Thyroid gland (tissue), 4 donors: Measurements from ENCODE around the gene ATG13. TPM values are rescaled to one million over a fixed set of nuclear protein-coding genes. Genes with fewer than 3 reads are reported as not detected.
A peak's percentile ranks its signal among the peaks of the same experiment; 100 is the strongest.

Experiments used
- DNase-seq, 2 donors: peaks; one replicate each; pipeline ENCODE4 v3.0.0-alpha.2; 2019
- H3K27ac ChIP-seq, 3 donors: fragments of 200-600 bp; sonication (generic); 1 replicate in 2 of 3; 2 replicates in 1 of 3; pipeline ENCODE4 v1.5.1; 2016 to 2019; ENCODE audit warnings: mild to moderate bottlenecking in 1 of 3, moderate library complexity in 1 of 3
- H3K27me3 ChIP-seq: fragments of 200-600 bp; sonication (generic); one replicate; pipeline ENCODE4 v1.5.1; 2019
- H3K36me3 ChIP-seq, 2 donors: fragments of 200-600 bp; sonication (generic); one replicate each; pipeline ENCODE4 v1.5.1; 2016 to 2019
- H3K4me1 ChIP-seq, 2 donors: fragments of 200-600 bp; sonication (generic); one replicate each; pipeline ENCODE4 v1.5.1; 2017 to 2019
- H3K4me3 ChIP-seq, 3 donors: fragments of 200-600 bp; sonication (generic); replicated peaks in 1 of 3; 1 replicate in 2 of 3; 2 replicates in 1 of 3; pipeline ENCODE4 v1.5.1; 2016; ENCODE audit warnings: mild to moderate bottlenecking in 1 of 3
- H3K9me3 ChIP-seq: fragments of 200-600 bp; sonication (generic); one replicate; pipeline ENCODE4 v1.5.1; 2017
- CTCF ChIP-seq, 6 experiments: fragments of 200-600 bp in 3 of 6; fragments of 450-650 bp in 3 of 6; sonication (generic) in 3 of 6; IDR thresholded peaks; one replicate each; pipeline ENCODE4 v1.5.1; 2016 to 2019; ENCODE audit warnings: antibody characterized with exemption in 6 of 6, mild to moderate bottlenecking in 2 of 6, inconsistent platforms in 1 of 6, moderate library complexity in 1 of 6
- POLR2A ChIP-seq, 2 donors: fragments of 450-650 bp; IDR thresholded peaks; one replicate each; pipeline ENCODE4 v1.6.1; 2017; ENCODE audit warnings: antibody characterized with exemption in 2 of 2, mild to moderate bottlenecking in 2 of 2, moderate library complexity in 1 of 2
- WGBS, 2 donors: methylation state at CpG; one replicate each; pipeline ENCODE4 v1.1.5; 2017; 5-methylcytosine and 5-hydroxymethylcytosine counted together
- intact Hi-C: fragments of 100-400 bp; cut with DNase I; formaldehyde crosslinking; loops from one replicate; pipeline ENCODE4 v1.15.1; 2023
- total RNA-seq, 4 donors: library from RNA; depleted of rRNA; stranded (reverse); fragments of >200 nt; gene quantifications; one replicate each; pipeline ENCODE4 v1.2.3, GENCODE V29; 2016

ATG13 gene
- total RNA-seq, 4 donors from 2014 or later = 85.7 to 148 (median 113) TPM

GRCh38 chr11:46676436-46677158 lies 59.2 kb downstream of the ATG13 start:
- intact Hi-C loops = no loop called here
- no peaks in the 10 kb centered on the region for H3K27me3 ChIP-seq
- H3K4me1 ChIP-seq = peaks cover 32 to 50% of the 10 kb centered on the region in 2 donors
- WGBS, 2 donors = 85 to 89% methylated on average over 15 of the region's 15 CpGs
- H3K4me3 ChIP-seq = no peak overlapping the region
- no peaks in the 10 kb centered on the region for H3K9me3 ChIP-seq
- TF ChIP-seq POLR2A (IDR thresholded peaks at IDR 0.05) = no peak
- TF ChIP-seq CTCF (IDR thresholded peaks at IDR 0.05) = no peak
- no peak for DNase-seq
- peaks cover 48 to 55% of the 10 kb centered on the region in 2 donors for H3K36me3 ChIP-seq
- peak overlapping the region; percentile 81 to 89 (median 84) for H3K27ac ChIP-seq

- Histone ChIP-seq H3K4me1 (peaks cover 31 to 44% of the 10 kb centered on the region in 2 donors), H3K4me3 (no peak overlapping the region), H3K36me3 (peaks cover 48 to 58% of the 10 kb centered on the region in 2 donors), H3K27ac (peak overlapping the region in 1 of 3 donors; percentile 89), H3K9me3 (no peaks in the 10 kb centered on the region), H3K27me3 (no peaks in the 10 kb centered on the region)
- DNase-seq = no peak
- TF ChIP-seq POLR2A (IDR thresholded peaks at IDR 0.05) (no peak), CTCF (IDR thresholded peaks at IDR 0.05) (no peak)
- WGBS, 2 donors = 84 to 86% methylated on average over 6 to 7 of the region's 8 CpGs
- intact Hi-C loops = no loop called here
Observed at GRCh38 chr11:46677169-46677568, 59.8 kb downstream of the ATG13 start.

GRCh38 chr11:46677991-46678740 lies 60.8 kb downstream of the ATG13 start:
- Histone ChIP-seq H3K4me1 (peaks cover 27 to 36% of the 10 kb centered on the region in 2 donors), H3K36me3 (peaks cover 38 to 48% of the 10 kb centered on the region in 2 donors), H3K27ac (peak overlapping the region in 1 of 3 donors; percentile 13), H3K9me3 (no peaks in the 10 kb centered on the region), H3K27me3 (no peaks in the 10 kb centered on the region), H3K4me3 (no peak overlapping the region)
- intact Hi-C loops = no loop called here
- 87% methylated on average over 7 to 10 of the region's 10 CpGs for WGBS, 2 donors
- no peak for TF ChIP-seq POLR2A (IDR thresholded peaks at IDR 0.05)
- no peak for TF ChIP-seq CTCF (IDR thresholded peaks at IDR 0.05)
- DNase-seq = no peak

- WGBS, 2 donors = 90 to 97% methylated on average over 8 to 9 of the region's 9 CpGs
- Histone ChIP-seq H3K4me1 (peaks cover 26 to 32% of the 10 kb centered on the region in 2 donors), H3K9me3 (no peaks in the 10 kb centered on the region), H3K4me3 (no peak overlapping the region), H3K27ac (no peak overlapping the region), H3K27me3 (no peaks in the 10 kb centered on the region), H3K36me3 (peaks cover 36 to 43% of the 10 kb centered on the region in 2 donors)
- no peak for TF ChIP-seq POLR2A (IDR thresholded peaks at IDR 0.05)
- TF ChIP-seq CTCF (IDR thresholded peaks at IDR 0.05) = no peak
- no peak for DNase-seq
- intact Hi-C loops = no loop called here
Observed at GRCh38 chr11:46678741-46679130, 61.4 kb downstream of the ATG13 start.
